Astrocyte (in vitro differentiated cells and primary cell): ENCODE results near the gene OTOG.
A peak's percentile ranks its signal among the peaks of the same experiment; 100 is the strongest.

ENCODE experiments used
- CTCF ChIP-seq: IDR thresholded peaks from 2 replicates; pipeline ENCODE4 v1.5.1; 2011; ENCODE audit warnings: low read depth, mild to moderate bottlenecking, inconsistent platforms, low read length, moderate library complexity; ENCODE audit not compliant: insufficient read depth
- EZH2 ChIP-seq: IDR thresholded peaks from 2 replicates; pipeline ENCODE4 v1.6.1; 2012; ENCODE audit warnings: mild to moderate bottlenecking, low read length, inconsistent platforms; ENCODE audit not compliant: insufficient read depth

- TF ChIP-seq CTCF, result peak; percentile 80
- TF ChIP-seq EZH2, result no peak
Observed at GRCh38 chr11:17504330-17505107, 42.5 kb upstream of the OTOG start.
